ENCODE data around the gene MAD2L1BP. TPM values are rescaled to one million over a fixed set of nuclear protein-coding genes. Genes with fewer than 3 reads are reported as not detected.
"Not testable (repeated sequence)": the region's sequence is repeated elsewhere in the genome, so short reads cannot be mapped to it uniquely, and the experiment has no call there.

MAD2L1BP gene
- total RNA-seq, 4 donors from 2014 or later, result 12.3 to 44.3 (median 17.7) TPM

- intact Hi-C loops (cut with DNase I; ENCODE audit: low total_unique reads), result no loop called here
- no peak for DNase-seq
- TF ChIP-seq POLR2A (IDR thresholded peaks at IDR 0.05), result no peak
- TF ChIP-seq, protein P1, sequence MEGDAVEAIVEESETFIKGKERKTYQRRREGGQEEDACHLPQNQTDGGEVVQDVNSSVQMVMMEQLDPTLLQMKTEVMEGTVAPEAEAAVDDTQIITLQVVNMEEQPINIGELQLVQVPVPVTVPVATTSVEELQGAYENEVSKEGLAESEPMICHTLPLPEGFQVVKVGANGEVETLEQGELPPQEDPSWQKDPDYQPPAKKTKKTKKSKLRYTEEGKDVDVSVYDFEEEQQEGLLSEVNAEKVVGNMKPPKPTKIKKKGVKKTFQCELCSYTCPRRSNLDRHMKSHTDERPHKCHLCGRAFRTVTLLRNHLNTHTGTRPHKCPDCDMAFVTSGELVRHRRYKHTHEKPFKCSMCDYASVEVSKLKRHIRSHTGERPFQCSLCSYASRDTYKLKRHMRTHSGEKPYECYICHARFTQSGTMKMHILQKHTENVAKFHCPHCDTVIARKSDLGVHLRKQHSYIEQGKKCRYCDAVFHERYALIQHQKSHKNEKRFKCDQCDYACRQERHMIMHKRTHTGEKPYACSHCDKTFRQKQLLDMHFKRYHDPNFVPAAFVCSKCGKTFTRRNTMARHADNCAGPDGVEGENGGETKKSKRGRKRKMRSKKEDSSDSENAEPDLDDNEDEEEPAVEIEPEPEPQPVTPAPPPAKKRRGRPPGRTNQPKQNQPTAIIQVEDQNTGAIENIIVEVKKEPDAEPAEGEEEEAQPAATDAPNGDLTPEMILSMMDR (IDR thresholded peaks at IDR 0.05), result no peak
Measured at GRCh38 chr6:43657221-43657802, 21.7 kb downstream of the MAD2L1BP start.

DNA sequence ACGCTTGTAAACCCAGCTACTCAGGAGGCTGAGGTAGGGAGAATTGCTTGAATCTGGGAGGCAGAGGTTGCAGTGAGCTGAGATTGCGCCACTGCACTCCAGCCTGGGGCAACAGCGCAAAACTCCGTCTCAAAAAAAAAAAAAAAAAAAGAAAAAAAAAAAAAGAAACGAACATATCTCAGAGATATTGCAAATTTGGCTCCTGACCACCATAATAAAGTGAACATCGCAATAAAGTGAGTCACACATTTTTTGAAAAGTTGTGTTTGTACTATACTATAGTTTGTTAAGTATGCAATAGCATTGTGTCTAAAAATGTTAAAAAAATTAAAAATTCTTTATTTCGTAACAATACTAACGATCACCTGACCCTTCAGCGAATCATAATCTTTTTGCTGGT is 22.5 kb downstream of the MAD2L1BP start:
- no peak overlapping the region for H3K27ac ChIP-seq
- no peak overlapping the region for H3K4me3 ChIP-seq
- intact Hi-C loops (cut with DNase I; ENCODE audit: low total_unique reads), result no loop called here
- no peaks in the 10 kb centered on the region for H3K27me3 ChIP-seq
- H3K9me3 ChIP-seq, result no peaks in the 10 kb centered on the region
- DNase-seq, result no peak
- H3K36me3 ChIP-seq, result no peaks in the 10 kb centered on the region
- H3K4me1 ChIP-seq, result no peaks in the 10 kb centered on the region
- TF ChIP-seq, protein P1 (IDR thresholded peaks at IDR 0.05), result no peak
- no peak for TF ChIP-seq POLR2A (IDR thresholded peaks at IDR 0.05)

More at GRCh38 chr6:43657221-43657802, 21.7 kb downstream of the MAD2L1BP start:
- no peak overlapping the region for H3K27ac ChIP-seq
- no peaks in the 10 kb centered on the region for H3K36me3 ChIP-seq
- no peaks in the 10 kb centered on the region for H3K4me1 ChIP-seq
- H3K4me3 ChIP-seq, result no peak overlapping the region
- no peaks in the 10 kb centered on the region for H3K27me3 ChIP-seq
- no peaks in the 10 kb centered on the region for H3K9me3 ChIP-seq

GRCh38 chr6:43662948-43663347 is 27.3 kb downstream of the MAD2L1BP start:
- H3K27me3 ChIP-seq; H3K36me3 ChIP-seq; intact Hi-C loops (cut with DNase I; ENCODE audit: low total_unique reads); H3K4me1 ChIP-seq; H3K9me3 ChIP-seq; DNase-seq; H3K27ac ChIP-seq; H3K4me3 ChIP-seq: not testable (repeated sequence)

DNA sequence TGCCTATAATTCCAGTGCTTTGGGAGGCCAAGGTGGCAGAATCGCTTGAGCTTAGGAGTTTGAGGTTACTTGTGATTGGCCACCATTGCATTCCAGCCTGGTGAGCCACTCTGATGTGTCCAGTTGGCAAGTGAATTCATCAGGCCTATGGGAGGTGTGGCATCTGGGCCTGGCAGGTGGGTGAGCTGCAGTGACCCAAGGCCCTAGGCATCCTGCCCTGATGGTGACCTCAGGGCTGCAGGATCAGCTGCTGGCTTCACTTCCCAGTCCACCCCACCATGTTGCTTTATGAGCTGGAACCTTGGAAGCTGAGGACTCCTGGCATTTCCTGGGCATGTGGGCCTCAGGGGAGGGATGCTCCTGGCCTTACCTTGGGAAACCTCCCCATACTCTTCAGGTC is 29.7 kb downstream of the MAD2L1BP start:
- Histone ChIP-seq H3K4me3 (no peak overlapping the region), H3K36me3 (no peaks in the 10 kb centered on the region), H3K9me3 (no peaks in the 10 kb centered on the region), H3K4me1 (peaks cover 21 to 27% of the 10 kb centered on the region in 2 donors), H3K27me3 (no peaks in the 10 kb centered on the region), H3K27ac (no peak overlapping the region)
- no peak for DNase-seq
- TF ChIP-seq, protein P1 (IDR thresholded peaks at IDR 0.05), result no peak
- TF ChIP-seq POLR2A (IDR thresholded peaks at IDR 0.05), result no peak
- intact Hi-C loops (cut with DNase I; ENCODE audit: low total_unique reads), result loop anchor here (5.0 kb wide), 1 partner anchor 107 kb away; the partner anchor contains the start of gene VEGFA

GRCh38 chr6:43666196-43666920 is 30.7 kb downstream of the MAD2L1BP start:
- H3K9me3 ChIP-seq, result no peaks in the 10 kb centered on the region
- intact Hi-C loops (cut with DNase I; ENCODE audit: low total_unique reads), result loop anchor here (2.0 to 5.0 kb wide), 2 partner anchors 106 to 412 kb away; partner anchors contain the start of gene VEGFA
- H3K27me3 ChIP-seq, result no peaks in the 10 kb centered on the region
- TF ChIP-seq POLR2A (IDR thresholded peaks at IDR 0.05), result no peak
- TF ChIP-seq, protein P1 (IDR thresholded peaks at IDR 0.05), result no peak
- H3K36me3 ChIP-seq, result no peaks in the 10 kb centered on the region
- H3K4me1 ChIP-seq, result peaks cover 21 to 29% of the 10 kb centered on the region in 2 donors
- no peak overlapping the region for H3K27ac ChIP-seq
- DNase-seq, result no peak
- no peak overlapping the region for H3K4me3 ChIP-seq
